Measurements from ENCODE around the gene CAP2.

DNA sequence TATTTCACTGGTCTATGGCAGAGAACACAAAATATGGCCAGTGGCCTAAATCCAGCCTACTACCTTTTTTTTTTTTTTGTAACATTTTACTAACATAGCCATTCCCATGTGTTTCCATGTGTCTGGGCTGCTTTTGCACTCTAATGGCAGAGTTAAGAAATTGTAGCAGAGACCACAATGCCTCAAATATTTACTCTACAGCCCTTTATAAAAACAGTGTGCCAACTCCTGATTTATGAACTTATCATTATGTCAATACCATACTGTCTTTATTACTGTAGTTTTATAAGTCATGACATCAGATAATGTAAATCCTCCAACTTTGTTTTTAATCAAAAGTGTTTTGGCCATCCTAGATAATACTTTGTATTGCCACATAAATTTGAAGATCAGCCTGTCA, 27.4 kb upstream of the CAP2 start:
- TF ChIP-seq CTCF (IDR thresholded peaks at IDR 0.05), result no peak
- TF ChIP-seq EP300 (IDR thresholded peaks at IDR 0.05), result no peak
